Prostate gland (tissue), 2 donors: ENCODE measurements around the gene ADCYAP1R1.

Source experiments
- POLR2AphosphoS5 ChIP-seq: sonication (generic); formaldehyde crosslinking; IDR thresholded peaks from one replicate; pipeline ENCODE4 v1.6.1; 2017; ENCODE audit warnings: antibody characterized with exemption
- TF ChIP-seq, protein P1 (sequence below), 4 experiments: fragments of 200-600 bp in 2 of 4; fragments of 450-650 bp in 2 of 4; sonication (generic) in 2 of 4; IDR thresholded peaks; 1 replicate in 3 of 4; 2 replicates in 1 of 4; pipeline ENCODE4 v1.5.1; 2016 to 2019; ENCODE audit warnings: antibody characterized with exemption in 4 of 4, mild to moderate bottlenecking in 2 of 4, moderate library complexity in 2 of 4

GRCh38 chr7:31017721-31018120 lies 34.4 kb upstream of the ADCYAP1R1 start:
- TF ChIP-seq, protein P1, sequence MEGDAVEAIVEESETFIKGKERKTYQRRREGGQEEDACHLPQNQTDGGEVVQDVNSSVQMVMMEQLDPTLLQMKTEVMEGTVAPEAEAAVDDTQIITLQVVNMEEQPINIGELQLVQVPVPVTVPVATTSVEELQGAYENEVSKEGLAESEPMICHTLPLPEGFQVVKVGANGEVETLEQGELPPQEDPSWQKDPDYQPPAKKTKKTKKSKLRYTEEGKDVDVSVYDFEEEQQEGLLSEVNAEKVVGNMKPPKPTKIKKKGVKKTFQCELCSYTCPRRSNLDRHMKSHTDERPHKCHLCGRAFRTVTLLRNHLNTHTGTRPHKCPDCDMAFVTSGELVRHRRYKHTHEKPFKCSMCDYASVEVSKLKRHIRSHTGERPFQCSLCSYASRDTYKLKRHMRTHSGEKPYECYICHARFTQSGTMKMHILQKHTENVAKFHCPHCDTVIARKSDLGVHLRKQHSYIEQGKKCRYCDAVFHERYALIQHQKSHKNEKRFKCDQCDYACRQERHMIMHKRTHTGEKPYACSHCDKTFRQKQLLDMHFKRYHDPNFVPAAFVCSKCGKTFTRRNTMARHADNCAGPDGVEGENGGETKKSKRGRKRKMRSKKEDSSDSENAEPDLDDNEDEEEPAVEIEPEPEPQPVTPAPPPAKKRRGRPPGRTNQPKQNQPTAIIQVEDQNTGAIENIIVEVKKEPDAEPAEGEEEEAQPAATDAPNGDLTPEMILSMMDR (IDR thresholded peaks at IDR 0.05), result no peak
- TF ChIP-seq POLR2AphosphoS5, result no peak
